ENCODE measurements around the gene CARTPT. TPM values are rescaled to one million over a fixed set of nuclear protein-coding genes. Genes with fewer than 3 reads are reported as not detected.

CARTPT gene
- not detected for polyA plus RNA-seq (2013, experiment 1 of 2; ENCODE audit: insufficient read length)
- not detected for polyA plus RNA-seq (2013, experiment 2 of 2; ENCODE audit: insufficient read length)

GRCh38 chr5:71719063-71719964, at the start of gene CARTPT:
Gene CARTPT, plus strand, starts transcription at chr5:71719275. Its CDS starts 19 bp downstream, at chr5:71719294.
- DNase-seq: peak; percentile 23

- no peak for DNase-seq
Observed at GRCh38 chr5:71677977-71678376, 41.1 kb upstream of the CARTPT start.

- DNase-seq: no peak
Observed at GRCh38 chr5:71679714-71680113, 39.4 kb upstream of the CARTPT start.

GRCh38 chr5:71680510-71680909, 38.6 kb upstream of the CARTPT start:
- DNase-seq: no peak

- DNase-seq: no peak
Observed at GRCh38 chr5:71681296-71681695, 37.8 kb upstream of the CARTPT start.

GRCh38 chr5:71684309-71684708, 34.8 kb upstream of the CARTPT start:
- no peak for DNase-seq

- no peak for DNase-seq
Observed at GRCh38 chr5:71693828-71694427, 25.1 kb upstream of the CARTPT start.

- DNase-seq: no peak
Observed at GRCh38 chr5:71695071-71695470, 24.0 kb upstream of the CARTPT start.

- DNase-seq: peak; percentile 3
Observed at GRCh38 chr5:71695595-71695994, 23.5 kb upstream of the CARTPT start.

GRCh38 chr5:71697967-71698366, 21.1 kb upstream of the CARTPT start:
- DNase-seq: no peak

GRCh38 chr5:71699233-71699632, 19.8 kb upstream of the CARTPT start:
- DNase-seq: no peak

GRCh38 chr5:71699751-71700150, 19.3 kb upstream of the CARTPT start:
- DNase-seq: no peak

- no peak for DNase-seq
Observed at GRCh38 chr5:71700803-71701202, 18.3 kb upstream of the CARTPT start.

- DNase-seq: no peak
Observed at GRCh38 chr5:71701407-71701806, 17.7 kb upstream of the CARTPT start.

GRCh38 chr5:71703941-71704340, 15.1 kb upstream of the CARTPT start:
- no peak for DNase-seq

- DNase-seq: peak; percentile 12
Observed at GRCh38 chr5:71705421-71705820, 13.7 kb upstream of the CARTPT start.

- DNase-seq: no peak
Observed at GRCh38 chr5:71706906-71707305, 12.2 kb upstream of the CARTPT start.

- DNase-seq: no peak
Observed at GRCh38 chr5:71711610-71712009, 7.5 kb upstream of the CARTPT start.

GRCh38 chr5:71714911-71715310, 4.2 kb upstream of the CARTPT start:
- no peak for DNase-seq

GRCh38 chr5:71727978-71728377, 8.9 kb downstream of the CARTPT start:
- no peak for DNase-seq

GRCh38 chr5:71731015-71731414, 11.9 kb downstream of the CARTPT start:
- no peak for DNase-seq

GRCh38 chr5:71732011-71732410, 12.9 kb downstream of the CARTPT start:
- no peak for DNase-seq

GRCh38 chr5:71734141-71734540, 15.1 kb downstream of the CARTPT start:
- DNase-seq: no peak
